CD8-positive, alpha-beta memory T cell (primary cell): Measurements from ENCODE around the gene PRR3. TPM values are rescaled to one million over a fixed set of nuclear protein-coding genes. Genes with fewer than 3 reads are reported as not detected.

ENCODE experiments used
- polyA plus RNA-seq: library from polyadenylated mRNA; unstranded; fragments of 300-500 nt; fragmentation: Illumina TruSeq; gene quantifications from one replicate; pipeline ENCODE4 v1.2.3, GENCODE V29; 2021
- total RNA-seq, 2 experiments: library from RNA; stranded (reverse); gene quantifications; one replicate each; pipeline ENCODE4 v1.2.3, GENCODE V29; 2021

PRR3 gene
- total and polyA plus RNA-seq, 3 experiments from 2014 or later = 8.9 to 28.9 (median 28.2) TPM

Other genes with a start within 250 kb of the PRR3 start
- 10 to 100 TPM; 19.9 to 21.9 TPM for gene TRIM39, start 230.4 kb upstream of the PRR3 start, total RNA-seq
- gene TRIM39, start 230.4 kb upstream of the PRR3 start, polyA plus RNA-seq = 12.0 TPM
- gene RPP21, start 212.1 kb upstream of the PRR3 start, total RNA-seq = 10 to 100 TPM; 41.3 to 41.5 TPM
- 71.0 TPM for gene RPP21, start 212.1 kb upstream of the PRR3 start, polyA plus RNA-seq
- 100 to 1,000 TPM; 502 to 511 TPM for gene HLA-E, start 67.8 kb upstream of the PRR3 start, total RNA-seq
- gene HLA-E, start 67.8 kb upstream of the PRR3 start, polyA plus RNA-seq = 2,881 TPM
- gene GNL1, start 806 bp upstream of the PRR3 start, total RNA-seq = 100 to 1,000 TPM; 100 to 102 TPM
- 49.8 TPM for gene GNL1, start 806 bp upstream of the PRR3 start, polyA plus RNA-seq
- gene ABCF1, start 14.1 kb downstream of the PRR3 start, total RNA-seq = 100 to 1,000 TPM; 127 to 133 TPM
- gene ABCF1, start 14.1 kb downstream of the PRR3 start, polyA plus RNA-seq = 54.0 TPM
- gene PPP1R10, start 59.9 kb downstream of the PRR3 start, total RNA-seq = 100 to 1,000 TPM; 115 to 117 TPM
- 27.3 TPM for gene PPP1R10, start 59.9 kb downstream of the PRR3 start, polyA plus RNA-seq
- gene MRPS18B, start 60.5 kb downstream of the PRR3 start, total RNA-seq = 100 to 1,000 TPM; 102 to 103 TPM
- gene MRPS18B, start 60.5 kb downstream of the PRR3 start, polyA plus RNA-seq = 113 TPM
- 10 to 100 TPM; 10.5 to 10.7 TPM for gene ATAT1, start 69.6 kb downstream of the PRR3 start, total RNA-seq
- 1.5 TPM for gene ATAT1, start 69.6 kb downstream of the PRR3 start, polyA plus RNA-seq
- 10 to 100 TPM; 35.9 to 42.2 TPM for gene C6orf136, start 89.8 kb downstream of the PRR3 start, total RNA-seq
- 11.8 TPM for gene C6orf136, start 89.8 kb downstream of the PRR3 start, polyA plus RNA-seq
- 10 to 100 TPM; 47.5 to 49.1 TPM for gene DHX16, start 115.7 kb downstream of the PRR3 start, total RNA-seq
- gene DHX16, start 115.7 kb downstream of the PRR3 start, polyA plus RNA-seq = 31.0 TPM
- gene PPP1R18, start 129.3 kb downstream of the PRR3 start, total RNA-seq = 100 to 1,000 TPM; 149 to 153 TPM
- gene PPP1R18, start 129.3 kb downstream of the PRR3 start, polyA plus RNA-seq = 166 TPM
- gene NRM, start 133.7 kb downstream of the PRR3 start, total RNA-seq = 10 to 100 TPM; 28.1 to 29.2 TPM
- gene NRM, start 133.7 kb downstream of the PRR3 start, polyA plus RNA-seq = 11.7 TPM
- 10 to 100 TPM; 59.4 to 71.1 TPM for gene MDC1, start 160.0 kb downstream of the PRR3 start, total RNA-seq
- gene MDC1, start 160.0 kb downstream of the PRR3 start, polyA plus RNA-seq = 6.4 TPM
- 1,000 to 10,000 TPM; 1,610 to 1,639 TPM for gene TUBB, start 163.1 kb downstream of the PRR3 start, total RNA-seq
- gene TUBB, start 163.1 kb downstream of the PRR3 start, polyA plus RNA-seq = 136 TPM
- 100 to 1,000 TPM; 154 to 155 TPM for gene FLOT1, start 185.4 kb downstream of the PRR3 start, total RNA-seq
- 104 TPM for gene FLOT1, start 185.4 kb downstream of the PRR3 start, polyA plus RNA-seq
- 100 to 1,000 TPM; 267 to 294 TPM for gene IER3, start 187.3 kb downstream of the PRR3 start, total RNA-seq
- 0.58 TPM for gene IER3, start 187.3 kb downstream of the PRR3 start, polyA plus RNA-seq